Mesothelial cell of epicardium (in vitro differentiated cells): ENCODE data around the gene RAE1. TPM values are rescaled to one million over a fixed set of nuclear protein-coding genes. Genes with fewer than 3 reads are reported as not detected.

Source experiments
- DNase-seq, 2 experiments: peaks; one replicate each; pipeline ENCODE4 v3.0.0; 2021; ENCODE audit warnings: low spot score in 2 of 2; ENCODE audit not compliant: unreplicated experiment in 2 of 2
- H3K27ac Mint-ChIP-seq: 2 replicates; pipeline ENCODE4 v1.8.0; 2021; ENCODE audit warnings: mixed read lengths
- H3K27me3 Mint-ChIP-seq: 2 replicates; pipeline ENCODE4 v1.8.0; 2021; ENCODE audit warnings: low read depth, mixed read lengths
- H3K36me3 Mint-ChIP-seq: 2 replicates; pipeline ENCODE4 v1.8.0; 2021; ENCODE audit warnings: mixed read lengths
- H3K4me1 Mint-ChIP-seq: 2 replicates; pipeline ENCODE4 v1.8.0; 2021; ENCODE audit warnings: mixed read lengths
- H3K4me3 Mint-ChIP-seq: 2 replicates; pipeline ENCODE4 v1.8.0; 2021; ENCODE audit warnings: mild to moderate bottlenecking, moderate library complexity, mixed read lengths
- H3K9me3 Mint-ChIP-seq: 2 replicates; pipeline ENCODE4 v1.8.0; 2021; ENCODE audit warnings: mixed read lengths
- total RNA-seq: library from RNA; stranded (reverse); gene quantifications from 3 replicates; pipeline ENCODE4 v1.2.1, GENCODE V29; 2021
- TF ChIP-seq, protein P1 (sequence below): fragments of 200-600 bp; sonication (generic); IDR thresholded peaks from one replicate; pipeline ENCODE4 v1.5.0; 2021; ENCODE audit warnings: antibody characterized with exemption; ENCODE audit not compliant: unreplicated experiment

RAE1 gene
- total RNA-seq, 1 donor from 2014 or later, result 44.4 TPM

DNA sequence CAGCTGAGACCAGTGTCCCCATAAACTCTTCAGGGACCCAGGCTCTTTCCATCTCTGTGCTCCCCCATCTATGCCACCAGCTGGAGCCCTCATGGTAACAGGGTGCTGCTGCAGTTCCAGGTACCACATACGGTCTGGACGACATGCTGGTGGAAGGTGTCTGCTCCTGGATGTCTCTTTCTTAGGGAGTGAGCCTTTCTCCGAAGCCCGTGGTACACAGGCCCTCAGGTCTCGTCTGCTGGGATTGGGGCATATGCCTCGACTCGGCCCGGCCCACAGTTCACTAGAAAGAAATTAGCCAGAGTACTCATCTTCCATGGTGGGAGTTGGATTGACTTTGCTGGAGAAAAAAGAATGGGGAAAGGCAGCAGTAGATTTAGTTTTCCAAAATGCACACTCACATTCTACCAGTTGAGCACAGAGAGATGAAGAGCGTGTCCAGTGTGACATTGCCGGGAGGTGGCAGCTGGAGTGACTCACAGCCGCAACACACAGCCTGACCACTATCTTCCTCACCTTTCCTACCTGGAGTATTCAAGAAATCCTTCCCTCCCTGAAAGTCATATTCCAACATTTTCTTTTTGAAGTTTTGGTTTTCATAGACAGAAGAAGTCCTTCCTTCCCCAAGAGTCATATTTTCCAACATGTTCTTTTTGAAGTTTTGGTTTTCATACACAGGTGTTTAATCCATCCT, 40.1 kb upstream of the RAE1 start:
- no peaks in the 10 kb centered on the region for H3K9me3 Mint-ChIP-seq
- no peaks in the 10 kb centered on the region for H3K36me3 Mint-ChIP-seq
- no peaks in the 10 kb centered on the region for H3K27me3 Mint-ChIP-seq
- H3K4me3 Mint-ChIP-seq, result no peak overlapping the region
- TF ChIP-seq, protein P1, sequence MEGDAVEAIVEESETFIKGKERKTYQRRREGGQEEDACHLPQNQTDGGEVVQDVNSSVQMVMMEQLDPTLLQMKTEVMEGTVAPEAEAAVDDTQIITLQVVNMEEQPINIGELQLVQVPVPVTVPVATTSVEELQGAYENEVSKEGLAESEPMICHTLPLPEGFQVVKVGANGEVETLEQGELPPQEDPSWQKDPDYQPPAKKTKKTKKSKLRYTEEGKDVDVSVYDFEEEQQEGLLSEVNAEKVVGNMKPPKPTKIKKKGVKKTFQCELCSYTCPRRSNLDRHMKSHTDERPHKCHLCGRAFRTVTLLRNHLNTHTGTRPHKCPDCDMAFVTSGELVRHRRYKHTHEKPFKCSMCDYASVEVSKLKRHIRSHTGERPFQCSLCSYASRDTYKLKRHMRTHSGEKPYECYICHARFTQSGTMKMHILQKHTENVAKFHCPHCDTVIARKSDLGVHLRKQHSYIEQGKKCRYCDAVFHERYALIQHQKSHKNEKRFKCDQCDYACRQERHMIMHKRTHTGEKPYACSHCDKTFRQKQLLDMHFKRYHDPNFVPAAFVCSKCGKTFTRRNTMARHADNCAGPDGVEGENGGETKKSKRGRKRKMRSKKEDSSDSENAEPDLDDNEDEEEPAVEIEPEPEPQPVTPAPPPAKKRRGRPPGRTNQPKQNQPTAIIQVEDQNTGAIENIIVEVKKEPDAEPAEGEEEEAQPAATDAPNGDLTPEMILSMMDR, result no peak
- peaks cover 19% of the 10 kb centered on the region for H3K4me1 Mint-ChIP-seq
- no peak overlapping the region for H3K27ac Mint-ChIP-seq
- DNase-seq, result no peak

DNA sequence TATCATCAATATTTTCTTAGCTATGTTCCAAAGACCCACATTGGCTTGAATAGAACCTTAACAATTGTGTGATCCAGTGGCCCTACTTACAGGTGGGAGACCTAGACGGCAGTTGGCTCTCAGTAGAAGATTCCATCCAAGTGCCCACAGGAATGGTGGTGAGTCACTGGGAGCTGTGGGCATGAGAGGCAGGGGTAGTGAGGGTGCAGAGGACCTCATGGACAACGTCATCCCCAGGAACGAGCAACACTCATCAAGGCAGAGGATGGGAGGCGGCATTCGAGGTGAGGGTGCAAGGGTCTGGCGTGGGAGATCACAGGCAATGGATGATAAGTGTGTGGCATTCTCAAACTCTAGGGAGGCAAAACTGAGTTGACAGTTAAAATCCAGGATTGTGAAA, 38.9 kb upstream of the RAE1 start:
- Mint-ChIP-seq H3K27me3 (no peaks in the 10 kb centered on the region), H3K4me3 (no peak overlapping the region), H3K36me3 (no peaks in the 10 kb centered on the region), H3K4me1 (peaks cover 12% of the 10 kb centered on the region), H3K9me3 (no peaks in the 10 kb centered on the region), H3K27ac (no peak overlapping the region)
- no peak for DNase-seq
- TF ChIP-seq, protein P1, result no peak

DNA sequence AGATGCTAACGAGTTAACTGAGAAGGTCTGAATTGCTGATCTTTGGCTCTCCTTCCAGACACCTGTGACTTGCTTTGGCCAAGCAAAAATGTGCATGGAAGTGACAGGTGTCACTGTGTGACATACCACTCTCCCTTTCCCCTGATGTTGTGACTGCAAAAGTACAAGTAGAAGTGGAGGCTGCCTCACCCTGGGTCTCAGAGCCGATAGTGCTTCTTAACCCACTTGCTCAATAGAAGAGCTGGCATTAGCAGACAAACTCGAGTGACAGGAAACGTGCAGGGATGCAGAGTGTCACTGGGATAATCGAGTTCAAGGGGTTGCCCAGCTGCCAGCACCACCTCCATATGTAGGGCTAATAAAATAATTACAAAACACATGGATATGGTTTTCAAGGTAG, 37.8 kb upstream of the RAE1 start:
- no peaks in the 10 kb centered on the region for H3K36me3 Mint-ChIP-seq
- peaks cover 7% of the 10 kb centered on the region for H3K4me1 Mint-ChIP-seq
- DNase-seq, result no peak
- no peaks in the 10 kb centered on the region for H3K27me3 Mint-ChIP-seq
- TF ChIP-seq, protein P1, result no peak
- H3K9me3 Mint-ChIP-seq, result no peaks in the 10 kb centered on the region
- no peak overlapping the region for H3K4me3 Mint-ChIP-seq
- no peak overlapping the region for H3K27ac Mint-ChIP-seq

DNA sequence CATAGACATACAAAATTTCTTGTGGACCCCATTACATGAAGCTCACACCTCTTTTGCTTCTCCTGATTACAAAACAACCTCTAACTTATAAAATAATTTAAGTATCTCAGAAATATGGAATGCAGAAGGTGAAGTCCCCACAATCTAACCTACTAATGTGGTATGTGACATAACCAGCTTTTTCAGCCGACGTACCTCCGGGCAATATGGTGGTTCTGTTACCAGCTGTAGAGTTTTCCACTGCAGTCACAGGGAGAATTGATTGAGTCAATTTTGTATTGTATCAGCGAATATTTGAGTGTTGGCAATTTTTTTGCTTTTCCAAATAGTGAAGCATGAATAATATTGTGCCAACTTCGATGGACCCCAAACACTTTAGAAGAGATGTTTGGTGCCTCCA, 37.1 kb upstream of the RAE1 start:
- H3K27ac Mint-ChIP-seq, result no peak overlapping the region
- peaks cover under 1% of the 10 kb centered on the region for H3K4me1 Mint-ChIP-seq
- no peaks in the 10 kb centered on the region for H3K9me3 Mint-ChIP-seq
- no peaks in the 10 kb centered on the region for H3K27me3 Mint-ChIP-seq
- TF ChIP-seq, protein P1, result no peak
- DNase-seq, result no peak
- no peak overlapping the region for H3K4me3 Mint-ChIP-seq
- H3K36me3 Mint-ChIP-seq, result no peaks in the 10 kb centered on the region

DNA sequence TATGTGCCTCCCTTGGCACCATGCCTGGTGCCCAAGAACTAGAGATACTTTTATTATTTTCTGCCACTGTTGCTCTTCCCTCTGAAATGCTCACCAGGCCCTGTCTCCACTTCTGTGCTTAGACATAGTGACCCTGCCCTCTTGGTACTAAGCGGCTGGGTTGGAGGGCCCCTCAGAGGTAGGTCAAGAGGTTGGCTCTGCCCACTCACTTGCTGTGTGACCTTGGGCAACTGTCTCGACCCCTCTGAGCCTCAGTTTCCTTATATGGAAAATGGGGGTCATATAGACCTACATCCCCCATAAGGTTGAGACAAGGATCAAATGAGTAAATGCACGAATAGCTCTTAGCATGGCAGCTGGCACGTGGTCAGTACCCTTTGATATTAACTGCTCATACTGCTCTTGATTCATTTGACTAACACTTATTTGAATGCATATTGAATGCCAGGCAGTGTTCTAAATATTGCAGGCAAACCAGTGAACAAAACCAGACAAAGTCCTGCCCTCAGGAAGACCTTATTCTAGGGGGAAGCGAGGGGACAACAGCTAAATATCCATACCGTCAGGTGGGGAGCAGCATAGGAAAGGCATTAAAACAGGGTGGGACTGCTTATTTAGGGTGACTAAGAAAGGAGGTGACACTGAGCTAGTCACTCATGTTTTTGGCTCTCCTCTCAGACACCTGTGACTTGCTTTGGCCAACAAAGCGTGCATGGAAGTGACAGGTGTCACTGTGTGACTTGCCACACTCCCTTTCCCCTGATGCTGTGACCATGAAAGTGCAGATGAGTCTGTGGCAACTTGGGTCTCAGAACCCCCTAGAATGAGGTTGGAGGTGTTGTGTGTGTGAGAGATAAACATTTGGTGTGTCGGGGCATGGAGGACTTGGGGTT, 35.7 kb upstream of the RAE1 start:
- Mint-ChIP-seq H3K27ac (no peak overlapping the region), H3K4me3 (no peak overlapping the region), H3K4me1 (no peaks in the 10 kb centered on the region), H3K36me3 (no peaks in the 10 kb centered on the region), H3K27me3 (no peaks in the 10 kb centered on the region), H3K9me3 (no peaks in the 10 kb centered on the region)
- TF ChIP-seq, protein P1, result no peak
- no peak for DNase-seq
